HG03064 (cell line): ENCODE data around the gene RRAGB.
"Not testable (repeated sequence)": the region's sequence is repeated elsewhere in the genome, so short reads cannot be mapped to it uniquely, and the experiment has no call there.

Experiments
- ATAC-seq: cut with Tn5 transposase; IDR thresholded peaks from one replicate; pipeline ENCODE4 v1.9.1; 2021; ENCODE audit warnings: low read depth; ENCODE audit not compliant: unreplicated experiment

RRAGB gene, protein sequence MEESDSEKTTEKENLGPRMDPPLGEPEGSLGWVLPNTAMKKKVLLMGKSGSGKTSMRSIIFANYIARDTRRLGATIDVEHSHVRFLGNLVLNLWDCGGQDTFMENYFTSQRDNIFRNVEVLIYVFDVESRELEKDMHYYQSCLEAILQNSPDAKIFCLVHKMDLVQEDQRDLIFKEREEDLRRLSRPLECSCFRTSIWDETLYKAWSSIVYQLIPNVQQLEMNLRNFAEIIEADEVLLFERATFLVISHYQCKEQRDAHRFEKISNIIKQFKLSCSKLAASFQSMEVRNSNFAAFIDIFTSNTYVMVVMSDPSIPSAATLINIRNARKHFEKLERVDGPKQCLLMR

DNA sequence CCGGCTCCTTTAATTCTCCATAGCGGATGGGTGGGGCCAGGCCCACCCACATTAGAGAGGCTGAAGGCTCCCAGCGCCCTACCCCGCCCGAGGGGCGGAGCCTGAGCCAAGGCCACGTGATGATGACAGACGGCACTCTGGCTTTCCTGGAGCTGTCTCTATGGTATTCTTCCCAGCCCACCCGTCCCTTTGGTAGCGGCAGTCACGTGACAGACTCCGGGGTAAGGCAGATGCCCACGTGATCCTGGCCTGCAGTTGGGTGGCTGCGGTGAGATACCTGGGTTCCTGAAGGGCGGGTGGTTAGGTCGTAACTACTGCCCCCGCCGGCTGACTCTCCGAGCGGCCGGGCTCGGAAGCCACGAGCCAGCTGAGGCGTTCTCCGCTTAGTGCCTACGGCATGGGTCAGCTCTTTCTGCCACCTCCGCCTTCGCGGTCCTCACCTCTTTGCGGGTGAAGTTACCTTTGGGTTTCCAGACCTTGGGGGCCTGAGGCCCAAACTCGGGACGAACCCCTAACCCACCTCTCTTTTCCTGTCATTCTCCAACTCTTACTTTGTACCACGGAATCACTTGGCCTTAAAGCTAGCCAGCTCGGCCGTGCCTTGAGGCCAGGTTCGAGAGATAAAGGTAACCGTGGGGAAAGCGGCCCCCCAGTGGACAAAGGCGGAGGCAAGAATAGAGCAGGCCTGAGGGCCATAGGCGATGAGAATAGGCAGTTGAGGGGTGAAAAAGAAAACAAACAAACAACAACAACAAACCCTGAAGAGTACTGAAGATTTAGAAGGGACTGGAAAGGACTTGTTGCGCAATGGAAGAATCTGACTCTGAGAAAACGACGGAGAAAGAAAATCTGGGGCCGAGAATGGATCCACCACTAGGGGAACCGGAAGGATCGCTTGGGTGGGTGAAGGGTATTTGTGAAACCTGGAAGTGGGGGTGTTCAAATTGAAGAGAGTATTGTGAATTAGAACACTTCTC lies at the start of gene RRAGB:
Gene RRAGB, plus strand, starts transcription at position 229 of the 977 bp plus-strand sequence. Its CDS starts 579 bp downstream, at position 808.
- peak; percentile 93 for ATAC-seq

GRCh38 chrX:55668084-55668483 lies 49.5 kb upstream of the RRAGB start:
- ATAC-seq: no peak

GRCh38 chrX:55688579-55688978 lies 29.0 kb upstream of the RRAGB start:
- not testable (repeated sequence) for ATAC-seq

- no peak for ATAC-seq
Observed at GRCh38 chrX:55695227-55696018, 22.1 kb upstream of the RRAGB start.

- no peak for ATAC-seq
Observed at GRCh38 chrX:55697381-55697780, 20.2 kb upstream of the RRAGB start.

GRCh38 chrX:55702671-55703070 lies 14.9 kb upstream of the RRAGB start:
- ATAC-seq: no peak

DNA sequence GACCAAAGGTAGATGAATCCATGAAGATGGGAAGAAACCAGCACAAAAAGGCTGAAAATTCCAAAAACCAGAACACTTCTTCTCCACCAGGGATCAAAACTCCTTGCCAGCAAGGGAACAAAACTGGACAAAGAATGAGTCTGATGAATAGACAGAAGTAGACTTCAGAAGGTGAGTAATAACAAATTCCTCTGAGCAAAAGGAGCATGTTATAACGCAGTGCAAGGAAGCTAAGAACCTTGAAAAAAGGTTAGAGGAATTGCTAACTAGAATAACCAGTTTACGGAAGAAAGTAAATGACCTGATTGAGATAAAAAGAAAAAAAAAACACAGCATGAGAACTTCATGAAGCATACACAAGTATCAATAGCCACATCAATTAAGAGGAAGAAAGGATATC lies 14.1 kb upstream of the RRAGB start:
- not testable (repeated sequence) for ATAC-seq

- ATAC-seq: not testable (repeated sequence)
Observed at GRCh38 chrX:55705066-55705465, 12.5 kb upstream of the RRAGB start.

DNA sequence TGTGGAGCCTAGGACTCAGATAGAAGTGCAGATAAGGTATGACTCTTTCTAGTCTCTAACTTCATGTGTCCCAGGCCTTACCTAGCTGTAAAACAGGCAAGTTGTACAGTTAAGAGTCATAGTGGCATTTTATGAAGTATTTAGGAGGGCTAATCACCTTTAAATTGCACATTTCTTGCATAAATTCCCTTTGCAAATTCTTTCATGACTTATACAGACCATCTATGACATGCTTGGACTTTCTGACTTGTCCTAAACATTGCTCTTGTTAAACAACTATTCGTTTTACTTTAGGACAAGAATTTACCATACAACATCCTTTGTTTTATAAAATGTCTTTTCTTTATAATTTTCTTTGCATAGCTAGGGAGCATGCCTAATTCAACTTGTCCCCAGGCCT lies 7.8 kb upstream of the RRAGB start:
- ATAC-seq: no peak

- ATAC-seq: no peak
Observed at GRCh38 chrX:55710701-55711100, 6.8 kb upstream of the RRAGB start.

GRCh38 chrX:55713631-55714030 lies 3.9 kb upstream of the RRAGB start:
- no peak for ATAC-seq

GRCh38 chrX:55714161-55714560 lies 3.4 kb upstream of the RRAGB start:
- ATAC-seq: no peak

DNA sequence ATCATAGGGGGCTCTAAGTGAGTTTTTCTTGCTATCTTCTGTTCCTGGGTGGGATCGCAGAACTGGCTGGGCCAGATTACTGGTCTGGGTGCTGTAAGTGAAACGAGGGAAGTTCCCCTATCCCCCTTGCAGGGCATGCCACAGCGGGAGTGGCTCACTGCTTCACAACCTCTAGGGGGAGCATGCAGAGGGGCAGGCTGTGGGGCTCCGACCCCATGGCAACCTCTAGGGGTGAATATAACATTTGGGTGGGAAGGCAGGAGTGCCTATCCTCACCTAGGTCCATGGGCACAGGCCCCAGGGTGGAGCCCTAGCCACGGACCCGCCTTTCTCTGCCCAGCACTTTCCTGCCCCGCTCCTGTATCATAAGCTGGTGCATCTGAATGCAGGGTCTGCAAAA lies 1.7 kb upstream of the RRAGB start:
- no peak for ATAC-seq

DNA sequence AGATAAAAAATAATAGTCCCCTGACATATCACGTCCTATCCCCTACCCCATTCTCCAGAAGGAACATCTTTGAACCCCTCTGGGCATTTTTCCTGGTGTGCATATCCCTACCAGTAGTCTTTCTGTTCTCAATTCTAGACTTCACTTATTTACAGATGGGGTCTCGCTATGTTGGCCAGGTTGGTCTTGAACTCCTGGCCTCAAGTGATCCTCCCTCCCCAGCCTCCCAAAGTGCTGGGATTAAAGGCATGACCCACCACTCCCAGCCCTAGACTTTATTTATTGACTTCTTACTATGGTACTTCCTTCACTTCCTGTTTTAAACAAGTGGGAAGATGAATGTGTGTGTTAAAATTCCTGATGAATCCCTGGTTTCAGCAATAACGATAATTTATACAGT lies 612 bp upstream of the RRAGB start:
- ATAC-seq: no peak

GRCh38 chrX:55731826-55732225 lies 14.3 kb downstream of the RRAGB start:
- no peak for ATAC-seq

GRCh38 chrX:55738969-55739368 lies 21.4 kb downstream of the RRAGB start:
- no peak for ATAC-seq

DNA sequence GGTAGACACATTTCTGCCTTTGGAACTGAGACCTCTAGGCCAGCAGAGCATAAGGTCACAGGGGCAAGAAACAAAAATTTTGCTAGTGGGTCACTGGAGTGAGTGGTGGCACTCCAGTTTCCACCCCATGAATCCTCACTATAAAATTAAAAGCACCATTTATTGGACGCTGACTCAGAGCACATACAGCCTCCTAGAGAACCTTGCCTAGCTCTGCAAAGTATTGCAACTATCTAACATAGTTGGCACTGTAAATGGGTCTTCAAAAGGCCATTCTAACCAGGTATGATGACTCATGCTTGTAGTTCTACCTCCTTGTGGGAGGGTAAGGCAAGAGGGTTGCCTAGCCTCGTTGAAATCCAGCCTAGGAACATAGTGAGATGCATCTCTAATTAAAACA lies 25.1 kb downstream of the RRAGB start:
- ATAC-seq: no peak

- not testable (repeated sequence) for ATAC-seq
Observed at GRCh38 chrX:55748463-55748862, 30.9 kb downstream of the RRAGB start.

GRCh38 chrX:55750256-55750655 lies 32.7 kb downstream of the RRAGB start:
- ATAC-seq: no peak

DNA sequence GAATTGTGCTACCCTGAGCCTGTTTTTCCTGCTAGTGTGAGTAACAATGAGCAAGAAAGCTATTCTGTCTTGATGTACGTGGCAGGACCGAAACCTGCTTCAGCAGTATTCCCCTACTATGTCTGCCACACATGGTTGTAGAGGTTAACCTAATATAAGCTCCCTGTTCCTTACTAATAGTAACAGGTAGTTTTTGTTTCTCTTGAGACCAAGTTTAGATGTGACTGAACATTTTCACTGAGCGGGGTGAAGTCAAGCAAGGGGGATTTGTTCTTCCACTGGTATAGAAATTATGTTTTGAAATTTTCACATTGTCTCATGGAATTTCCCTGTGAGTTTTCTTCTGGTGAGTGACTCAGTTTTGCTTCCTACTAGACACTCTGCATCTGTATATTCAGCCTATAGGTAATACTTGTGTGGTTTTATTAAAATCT lies 37.3 kb downstream of the RRAGB start:
- ATAC-seq: peak; percentile 86

DNA sequence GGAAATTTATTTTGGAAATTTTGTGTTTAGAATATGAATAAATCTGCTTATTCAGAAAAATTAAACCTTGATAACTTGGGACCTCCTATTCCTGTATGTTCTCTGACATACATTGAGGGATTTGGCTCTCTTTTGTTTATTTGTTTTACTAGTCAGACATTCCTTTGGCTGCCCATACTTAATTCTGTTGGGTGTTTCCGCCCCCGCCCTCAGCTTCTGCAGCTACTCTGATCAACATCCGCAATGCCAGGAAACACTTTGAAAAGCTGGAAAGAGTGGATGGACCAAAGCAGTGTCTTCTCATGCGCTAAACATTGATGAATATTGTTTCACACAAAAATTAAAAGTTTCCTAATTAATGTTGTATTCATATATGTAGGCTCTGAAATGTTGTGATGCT lies 40.5 kb downstream of the RRAGB start:
- ATAC-seq: no peak
